DOHH2 (cell line): ENCODE measurements around the gene C22orf42.

Experiments used
- H3F3A ChIP-seq: fragments of 200-600 bp; sonication (generic), shearing (Covaris generic); 2 replicates; pipeline ENCODE4 v1.6.0; 2016; ENCODE audit warnings: antibody characterized with exemption, mild to moderate bottlenecking; ENCODE audit not compliant: control insufficient read depth, insufficient read depth
- H3K27ac ChIP-seq: fragments of 200-600 bp; sonication (generic); 2 replicates; pipeline ENCODE4 v1.5.1; 2014; ENCODE audit warnings: low read depth, mild to moderate bottlenecking, low read length, moderate library complexity
- H3K27me3 ChIP-seq: fragments of 200-600 bp; sonication (generic); 2 replicates; pipeline ENCODE4 v1.6.1; 2014; ENCODE audit warnings: mild to moderate bottlenecking, low read length, mixed read lengths; ENCODE audit not compliant: control insufficient read depth
- H3K36me3 ChIP-seq: fragments of 200-600 bp; sonication (generic); 2 replicates; pipeline ENCODE4 v1.6.1; 2014; ENCODE audit warnings: mild to moderate bottlenecking, low read length, moderate library complexity, mixed read lengths; ENCODE audit not compliant: control insufficient read depth
- H3K4me1 ChIP-seq: fragments of 200-600 bp; sonication (generic); 2 replicates; pipeline ENCODE4 v1.6.1; 2014; ENCODE audit warnings: mild to moderate bottlenecking, low read length, mixed read lengths; ENCODE audit not compliant: control insufficient read depth
- H3K4me2 ChIP-seq: fragments of 200-600 bp; sonication (generic); 2 replicates; pipeline ENCODE4 v1.6.0; 2014; ENCODE audit warnings: mild to moderate bottlenecking, low read length, moderate library complexity
- H3K4me3 ChIP-seq: fragments of 200-600 bp; sonication (generic); 2 replicates; pipeline ENCODE4 v1.5.1; 2014; ENCODE audit warnings: mild to moderate bottlenecking, low read length, mixed read lengths
- H3K79me2 ChIP-seq: fragments of 200-600 bp; sonication (generic); 2 replicates; pipeline ENCODE4 v1.6.1; 2014; ENCODE audit warnings: mild to moderate bottlenecking, low read length, mixed read lengths; ENCODE audit not compliant: control insufficient read depth
- H3K9me2 ChIP-seq: fragments of 200-600 bp; sonication (generic); replicated peaks from 2 replicates; pipeline ENCODE4 v1.6.1; 2014; ENCODE audit warnings: mild to moderate bottlenecking, low read length, mixed read lengths; ENCODE audit not compliant: control insufficient read depth
- H3K9me3 ChIP-seq: fragments of 200-600 bp; sonication (generic); 2 replicates; pipeline ENCODE4 v1.6.1; 2014; ENCODE audit warnings: antibody characterized with exemption, low read length, mixed read lengths; ENCODE audit not compliant: control insufficient read depth, insufficient read depth
- H4K20me1 ChIP-seq: fragments of 200-600 bp; sonication (generic); 2 replicates; pipeline ENCODE4 v1.6.0; 2014; ENCODE audit warnings: low read depth, mild to moderate bottlenecking, antibody characterized with exemption, low read length, moderate library complexity; ENCODE audit not compliant: control insufficient read depth, insufficient read depth
- CTCF ChIP-seq: fragments of 200-600 bp; sonication (generic); IDR thresholded peaks from one replicate; pipeline ENCODE4 v1.5.1; 2014; ENCODE audit warnings: antibody characterized with exemption, mild to moderate bottlenecking, low read depth, low read length; ENCODE audit not compliant: poor library complexity, severe bottlenecking
- EZH2phosphoT487 ChIP-seq: fragments of 200-600 bp; sonication (generic); IDR thresholded peaks from 2 replicates; pipeline ENCODE4 v1.6.1; 2017; ENCODE audit warnings: borderline replicate concordance, mild to moderate bottlenecking, antibody characterized with exemption, low read length, moderate library complexity, mixed read lengths

C22orf42 gene

DNA sequence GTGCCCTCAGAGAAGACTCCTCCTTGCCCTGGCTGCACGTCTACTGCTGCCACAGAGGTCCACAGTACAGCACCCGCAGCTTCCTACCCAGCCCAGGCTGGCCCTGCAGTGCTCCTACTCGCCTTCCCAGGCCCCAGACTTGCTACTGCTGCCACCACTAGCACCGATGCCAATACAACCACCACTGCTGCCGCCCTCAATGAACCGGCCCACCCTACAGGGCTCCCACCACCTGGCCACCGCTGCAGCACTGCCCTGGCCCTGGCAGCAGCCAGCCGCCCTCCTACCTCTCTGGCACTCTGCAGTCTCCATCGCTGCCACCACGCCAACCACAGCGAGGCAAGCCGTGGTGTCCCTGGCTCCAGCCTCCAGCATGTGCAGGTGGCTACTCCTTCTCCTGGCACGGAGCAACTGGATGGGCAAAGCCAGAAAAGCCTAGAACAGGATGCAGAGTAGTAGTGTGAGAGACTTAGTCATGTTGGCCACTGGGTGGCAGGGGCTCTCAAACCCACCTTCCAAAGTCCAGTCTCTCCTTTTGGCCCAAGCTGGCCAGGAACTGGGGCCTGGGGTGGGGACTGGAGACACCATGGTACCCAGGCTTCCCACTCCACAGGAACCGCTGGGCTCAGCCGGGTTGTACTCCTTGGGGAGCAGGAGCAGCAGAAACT lies 39.4 kb downstream of the C22orf42 start:
- H3K4me1 ChIP-seq: no peaks in the 10 kb centered on the region
- no peak overlapping the region for H3K4me3 ChIP-seq
- H4K20me1 ChIP-seq: no peaks in the 10 kb centered on the region
- no peaks in the 10 kb centered on the region for H3K79me2 ChIP-seq
- no peaks in the 10 kb centered on the region for H3K9me3 ChIP-seq
- no peaks in the 10 kb centered on the region for H3F3A ChIP-seq
- H3K36me3 ChIP-seq: no peaks in the 10 kb centered on the region
- H3K9me2 ChIP-seq: no peaks in the 10 kb centered on the region
- no peak for TF ChIP-seq CTCF
- no peak overlapping the region for H3K4me2 ChIP-seq
- peaks cover 6% of the 10 kb centered on the region; the same call in 1 of the 2 replicates for H3K27me3 ChIP-seq
- H3K27ac ChIP-seq: no peak overlapping the region

DNA sequence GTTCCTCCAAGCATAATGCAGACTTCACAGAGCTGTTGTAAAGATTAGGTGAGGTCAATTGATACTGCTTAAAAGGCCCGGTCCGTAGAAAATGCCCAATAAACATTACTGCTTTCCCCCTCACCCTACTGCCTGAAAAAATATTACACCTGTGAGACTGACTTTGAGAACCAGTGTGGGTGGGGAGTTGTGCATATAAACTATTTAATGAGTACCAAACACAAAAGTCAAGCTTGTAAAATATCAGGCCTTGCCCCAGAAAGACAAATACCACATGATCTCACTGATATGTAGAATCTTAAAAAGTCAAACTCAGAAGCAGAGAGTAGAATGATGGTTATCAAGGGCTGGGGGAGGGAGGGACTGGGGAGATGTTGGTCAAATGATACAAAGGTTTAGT lies 46.7 kb downstream of the C22orf42 start:
- Histone ChIP-seq H3K36me3 (no peaks in the 10 kb centered on the region), H3F3A (no peaks in the 10 kb centered on the region), H3K27ac (no peak overlapping the region), H3K27me3 (peaks cover 21% of the 10 kb centered on the region; the same call in 1 of the 2 replicates), H4K20me1 (no peaks in the 10 kb centered on the region), H3K4me1 (no peaks in the 10 kb centered on the region), H3K4me3 (no peak overlapping the region), H3K9me3 (no peaks in the 10 kb centered on the region), H3K4me2 (no peak overlapping the region), H3K9me2 (no peaks in the 10 kb centered on the region), H3K79me2 (no peaks in the 10 kb centered on the region)
- no peak for TF ChIP-seq CTCF
- TF ChIP-seq EZH2phosphoT487: no peak

GRCh38 chr22:32106930-32107329 lies 52.2 kb downstream of the C22orf42 start:
- H4K20me1 ChIP-seq: no peaks in the 10 kb centered on the region
- TF ChIP-seq EZH2phosphoT487 (no peak), CTCF (no peak)
- H3K4me1 ChIP-seq: no peaks in the 10 kb centered on the region
- H3K36me3 ChIP-seq: no peaks in the 10 kb centered on the region
- H3K4me2 ChIP-seq: no peak overlapping the region
- no peak overlapping the region for H3K4me3 ChIP-seq
- no peaks in the 10 kb centered on the region for H3K9me2 ChIP-seq
- peaks cover 19% of the 10 kb centered on the region; the same call in 1 of the 2 replicates for H3K27me3 ChIP-seq
- no peaks in the 10 kb centered on the region for H3K79me2 ChIP-seq
- H3K27ac ChIP-seq: no peak overlapping the region
- no peaks in the 10 kb centered on the region for H3K9me3 ChIP-seq
- H3F3A ChIP-seq: no peaks in the 10 kb centered on the region
